Mesenchymal stem cell (in vitro differentiated cells and primary cell): ENCODE measurements around the gene SPHKAP.
"Not testable (repeated sequence)": the region's sequence is repeated elsewhere in the genome, so short reads cannot be mapped to it uniquely, and the experiment has no call there.

Experiments
- DNase-seq: peaks from one replicate; pipeline ENCODE4 v3.0.0-alpha.2; 2013
- H2AFZ ChIP-seq: one replicate; pipeline ENCODE4 v1.6.1; 2013; ENCODE audit warnings: low read depth, mild to moderate bottlenecking, control low read depth, inconsistent platforms, low read length, moderate library complexity
- H2AK5ac ChIP-seq: 2 replicates; pipeline ENCODE4 v1.6.1; 2013; ENCODE audit warnings: low read length, moderate library complexity, mild to moderate bottlenecking, inconsistent platforms; ENCODE audit not compliant: severe bottlenecking
- H2BK120ac ChIP-seq: one replicate; pipeline ENCODE4 v1.6.1; 2013; ENCODE audit warnings: low read depth, mild to moderate bottlenecking, inconsistent platforms, low read length, moderate library complexity
- H2BK12ac ChIP-seq, 2 experiments: one replicate each; pipeline ENCODE4 v1.6.1; 2013; ENCODE audit warnings: inconsistent platforms in 2 of 2, low read length in 2 of 2, mild to moderate bottlenecking in 2 of 2, moderate library complexity in 2 of 2, control low read depth in 1 of 2
- H2BK15ac ChIP-seq: one replicate; pipeline ENCODE4 v1.6.1; 2013; ENCODE audit warnings: mild to moderate bottlenecking, low read depth, inconsistent platforms; ENCODE audit not compliant: poor library complexity, severe bottlenecking
- H2BK5ac ChIP-seq: 2 replicates; pipeline ENCODE4 v1.6.1; 2013; ENCODE audit warnings: low read depth, mild to moderate bottlenecking, low read length, control low read depth, inconsistent platforms; ENCODE audit not compliant: poor library complexity, severe bottlenecking
- H3K14ac ChIP-seq, 2 experiments: one replicate each; pipeline ENCODE4 v1.6.1; 2013; ENCODE audit warnings: inconsistent platforms in 2 of 2, low read length in 2 of 2, control low read depth in 1 of 2, mild to moderate bottlenecking in 1 of 2, moderate library complexity in 1 of 2
- H3K18ac ChIP-seq, 2 experiments: one replicate each; pipeline ENCODE4 v1.6.1; 2013; ENCODE audit warnings: inconsistent platforms in 2 of 2, low read length in 2 of 2, control low read depth in 1 of 2, low read depth in 1 of 2, mild to moderate bottlenecking in 1 of 2
- H3K23ac ChIP-seq, 2 experiments: one replicate each; pipeline ENCODE4 v1.6.1; 2013; ENCODE audit warnings: inconsistent platforms in 2 of 2, low read length in 2 of 2, mild to moderate bottlenecking in 2 of 2, moderate library complexity in 2 of 2, control low read depth in 1 of 2
- H3K27ac ChIP-seq: 2 replicates; pipeline ENCODE4 v1.5.1; 2013; ENCODE audit warnings: mild to moderate bottlenecking, moderate library complexity, low read length, control low read depth, inconsistent platforms; ENCODE audit not compliant: poor library complexity, severe bottlenecking
- H3K27me3 ChIP-seq, 2 experiments: 2 replicates each; pipeline versions ENCODE4 v1.6.1 to v1.7.0; 2013; ENCODE audit warnings: low read length in 2 of 2, mild to moderate bottlenecking in 2 of 2, moderate library complexity in 2 of 2, control low read depth in 1 of 2, inconsistent platforms in 1 of 2; ENCODE audit not compliant: control insufficient read depth in 1 of 2, insufficient read depth in 1 of 2
- H3K36me3 ChIP-seq, 2 experiments: 2 replicates each; pipeline versions ENCODE4 v1.6.1 to v1.7.0; 2013; ENCODE audit warnings: low read length in 2 of 2, control low read depth in 1 of 2, inconsistent platforms in 1 of 2, low read depth in 1 of 2, mild to moderate bottlenecking in 1 of 2; ENCODE audit not compliant: insufficient read depth in 2 of 2, control insufficient read depth in 1 of 2
- H3K4ac ChIP-seq, 2 experiments: one replicate each; pipeline ENCODE4 v1.6.1; 2013; ENCODE audit warnings: inconsistent platforms in 2 of 2, low read length in 2 of 2, mild to moderate bottlenecking in 2 of 2, moderate library complexity in 2 of 2, control low read depth in 1 of 2, low read depth in 1 of 2
- H3K4me1 ChIP-seq: 2 replicates; pipeline ENCODE4 v1.6.1; 2013; ENCODE audit warnings: low read depth, low read length, control low read depth; ENCODE audit not compliant: control insufficient read depth, insufficient read depth
- H3K4me2 ChIP-seq: 2 replicates; pipeline ENCODE4 v1.6.1; 2013; ENCODE audit warnings: low read length, mild to moderate bottlenecking, inconsistent platforms; ENCODE audit not compliant: poor library complexity, severe bottlenecking
- H3K4me3 ChIP-seq, 2 experiments: 2 replicates each; pipeline versions ENCODE4 v1.5.1 to v1.7.0; 2013; ENCODE audit warnings: low read length in 2 of 2, mild to moderate bottlenecking in 2 of 2, control low read depth in 1 of 2, low read depth in 1 of 2; ENCODE audit not compliant: insufficient read depth in 1 of 2
- H3K79me1 ChIP-seq: replicated peaks from 2 replicates; pipeline ENCODE4 v1.6.1; 2013; ENCODE audit warnings: mild to moderate bottlenecking, control low read depth, low read length, inconsistent platforms; ENCODE audit not compliant: poor library complexity, severe bottlenecking
- H3K9ac ChIP-seq: 2 replicates; pipeline ENCODE4 v1.7.0; 2013; ENCODE audit warnings: mild to moderate bottlenecking, low read length, moderate library complexity
- H3K9me3 ChIP-seq: 2 replicates; pipeline ENCODE4 v1.7.0; 2013; ENCODE audit warnings: mild to moderate bottlenecking, low read length; ENCODE audit not compliant: control insufficient read depth
- H4K8ac ChIP-seq: one replicate; pipeline ENCODE4 v1.6.1; 2013; ENCODE audit warnings: inconsistent platforms, mild to moderate bottlenecking, low read length, moderate library complexity
- H4K91ac ChIP-seq: one replicate; pipeline ENCODE4 v1.6.1; 2013; ENCODE audit warnings: mild to moderate bottlenecking, low read length, inconsistent platforms
- WGBS: methylation state at CpG from one replicate; pipeline ENCODE4 v1.1.7; 2013; ENCODE audit warnings: mixed read lengths; 5-methylcytosine and 5-hydroxymethylcytosine counted together

Gene SPHKAP

GRCh38 chr2:228076695-228077094 is 104.8 kb downstream of the SPHKAP start:
- H3K4ac ChIP-seq, H3K14ac ChIP-seq, H3K4me2 ChIP-seq, H3K36me3 ChIP-seq, H2BK15ac ChIP-seq, DNase-seq, H2AFZ ChIP-seq, H3K23ac ChIP-seq, H3K79me1 ChIP-seq, H3K4me1 ChIP-seq, H2BK5ac ChIP-seq, H3K4me3 ChIP-seq, H3K27me3 ChIP-seq, H3K27ac ChIP-seq, H2BK120ac ChIP-seq, H2BK12ac ChIP-seq, H4K91ac ChIP-seq, H4K8ac ChIP-seq, H3K9ac ChIP-seq, H3K9me3 ChIP-seq, H3K18ac ChIP-seq, H2AK5ac ChIP-seq: not testable (repeated sequence)
- 38% methylated on average over 1 of the region's 1 CpG for WGBS

- Histone ChIP-seq H3K18ac (no peak overlapping the region), H2BK12ac (no peak overlapping the region), H3K14ac (no peak overlapping the region), H2BK15ac (no peak overlapping the region), H4K91ac (no peak overlapping the region), H3K27ac (no peak overlapping the region), H4K8ac (no peak overlapping the region), H3K9ac (no peak overlapping the region), H3K27me3 (no peaks in the 10 kb centered on the region), H2BK5ac (no peak overlapping the region), H3K36me3 (no peaks in the 10 kb centered on the region), H3K4ac (no peak overlapping the region), H3K4me1 (no peaks in the 10 kb centered on the region), H2BK120ac (no peak overlapping the region), H3K9me3 (no peaks in the 10 kb centered on the region), H3K23ac (no peak overlapping the region), H3K4me3 (no peak overlapping the region), H2AK5ac (no peak overlapping the region), H3K4me2 (no peak overlapping the region), H2AFZ (no peak overlapping the region), H3K79me1 (no peaks in the 10 kb centered on the region)
- DNase-seq = no peak
- WGBS = 77% methylated on average over 3 of the region's 3 CpGs
Measured at GRCh38 chr2:228072669-228073068, 108.8 kb downstream of the SPHKAP start.

- Histone ChIP-seq H3K4me3 (no peak overlapping the region), H3K4ac (no peak overlapping the region), H3K4me1 (no peaks in the 10 kb centered on the region), H2BK12ac (no peak overlapping the region), H3K27ac (no peak overlapping the region), H4K91ac (no peak overlapping the region), H3K14ac (no peak overlapping the region), H2BK120ac (no peak overlapping the region), H4K8ac (no peak overlapping the region), H2AK5ac (no peak overlapping the region), H3K18ac (no peak overlapping the region), H3K4me2 (no peak overlapping the region), H2AFZ (no peak overlapping the region), H2BK15ac (no peak overlapping the region), H3K23ac (no peak overlapping the region), H3K27me3 (peaks cover 0 to 3% of the 10 kb centered on the region in 2 experiments), H3K36me3 (no peaks in the 10 kb centered on the region), H2BK5ac (no peak overlapping the region), H3K9ac (no peak overlapping the region), H3K79me1 (no peaks in the 10 kb centered on the region), H3K9me3 (no peaks in the 10 kb centered on the region)
- WGBS = 20% methylated on average over 1 of the region's 1 CpG
- DNase-seq = no peak
Measured at GRCh38 chr2:228067309-228067708, 114.2 kb downstream of the SPHKAP start.

GRCh38 chr2:228066126-228066798 is 115.2 kb downstream of the SPHKAP start:
- Histone ChIP-seq H3K9me3 (no peaks in the 10 kb centered on the region), H3K27ac (no peak overlapping the region), H4K91ac (no peak overlapping the region), H2AK5ac (no peak overlapping the region), H2BK12ac (no peak overlapping the region), H3K27me3 (peaks cover 0 to 3% of the 10 kb centered on the region in 2 experiments), H2BK15ac (no peak overlapping the region), H3K18ac (no peak overlapping the region), H3K79me1 (no peaks in the 10 kb centered on the region), H2BK120ac (no peak overlapping the region), H2AFZ (no peak overlapping the region), H3K9ac (no peak overlapping the region), H4K8ac (no peak overlapping the region), H3K4me2 (no peak overlapping the region), H3K4me3 (no peak overlapping the region), H2BK5ac (no peak overlapping the region), H3K4me1 (no peaks in the 10 kb centered on the region), H3K23ac (no peak overlapping the region), H3K36me3 (no peaks in the 10 kb centered on the region), H3K14ac (no peak overlapping the region), H3K4ac (no peak overlapping the region)
- no peak for DNase-seq
- WGBS = 58% methylated on average over 5 of the region's 5 CpGs
